Activated B cell treated with CpG ODN at 0.5 μM for 24 hours (primary cell): ENCODE results near the gene KIRREL3. TPM values are rescaled to one million over a fixed set of nuclear protein-coding genes. Genes with fewer than 3 reads are reported as not detected.

Experiments used
- ATAC-seq: fragments of 200-7000 bp; cut with Tn5 transposase; one replicate; pipeline ENCODE4 v1.10.0; 2021; ENCODE audit warnings: low read depth, mild to moderate bottlenecking, moderate library complexity
- CTCF ChIA-PET: fragments of 350-600 bp; sonication (Branson Sonifier 250); formaldehyde crosslinking; loops from one replicate; lab custom pipeline; 2021; ENCODE audit warnings: antibody characterized with exemption; lab: Charles Lee
- POLR2A ChIA-PET: fragments of 350-600 bp; sonication (Branson Sonifier 250); formaldehyde crosslinking; loops from one replicate; lab custom pipeline; 2021; ENCODE audit warnings: antibody characterized with exemption; lab: Charles Lee
- DNase-seq: peaks from one replicate; pipeline ENCODE4 v3.0.0; 2022
- H3K27ac Mint-ChIP-seq: one replicate; pipeline ENCODE4 v1.8.0; 2020; ENCODE audit warnings: mixed read lengths
- H3K27me3 Mint-ChIP-seq: one replicate; pipeline ENCODE4 v1.8.0; 2021; ENCODE audit warnings: mixed read lengths
- H3K36me3 Mint-ChIP-seq: one replicate; pipeline ENCODE4 v1.8.0; 2021; ENCODE audit warnings: low read depth, mixed read lengths
- H3K4me1 Mint-ChIP-seq: one replicate; pipeline ENCODE4 v1.8.0; 2021; ENCODE audit warnings: mixed read lengths
- H3K4me3 Mint-ChIP-seq: one replicate; pipeline ENCODE4 v1.8.0; 2020; ENCODE audit warnings: mild to moderate bottlenecking, mixed read lengths
- H3K9me3 Mint-ChIP-seq: one replicate; pipeline ENCODE4 v1.8.0; 2020; ENCODE audit warnings: mixed read lengths
- CTCF ChIP-seq: fragments of 200-600 bp; IDR thresholded peaks from one replicate; pipeline ENCODE4 v1.8.0; 2022; ENCODE audit warnings: antibody characterized with exemption, mild to moderate bottlenecking
- intact Hi-C: fragments of 100-400 bp; cut with micrococcal nuclease; formaldehyde crosslinking; loops from one replicate; pipeline ENCODE4 v1.15.1; 2024
- total RNA-seq: library from RNA; stranded (reverse); gene quantifications from 2 replicates; pipeline ENCODE4 v1.2.3, GENCODE V29; 2022

Gene KIRREL3
- total RNA-seq, 1 donor from 2014 or later = not detected

- no peak for DNase-seq
Measured at GRCh38 chr11:126426820-126427749, 573.5 kb downstream of the KIRREL3 start.

GRCh38 chr11:126426106-126426505, 574.5 kb downstream of the KIRREL3 start:
- POLR2A ChIA-PET = no interaction called here
- Mint-ChIP-seq H3K4me3 (no peak overlapping the region), H3K27me3 (peaks cover 4% of the 10 kb centered on the region), H3K36me3 (no peaks in the 10 kb centered on the region), H3K4me1 (peaks cover 11% of the 10 kb centered on the region), H3K27ac (no peak overlapping the region), H3K9me3 (peaks cover 2% of the 10 kb centered on the region)
- no peak for DNase-seq
- no peak for TF ChIP-seq CTCF
- CTCF ChIA-PET = no interaction called here
- no peak for ATAC-seq
- intact Hi-C loops = no loop called here

More at GRCh38 chr11:126426820-126427749, 573.5 kb downstream of the KIRREL3 start:
- POLR2A ChIA-PET = no interaction called here
- TF ChIP-seq CTCF = no peak
- Mint-ChIP-seq H3K9me3 (peaks cover 2% of the 10 kb centered on the region), H3K27ac (no peak overlapping the region), H3K4me1 (peaks cover 8% of the 10 kb centered on the region), H3K27me3 (peaks cover 4% of the 10 kb centered on the region), H3K4me3 (no peak overlapping the region), H3K36me3 (no peaks in the 10 kb centered on the region)
- CTCF ChIA-PET = no interaction called here
- intact Hi-C loops = no loop called here
- no peak for ATAC-seq

- no peak for TF ChIP-seq CTCF
- CTCF ChIA-PET = no interaction called here
- intact Hi-C loops = no loop called here
- Mint-ChIP-seq H3K4me3 (no peak overlapping the region), H3K27me3 (peaks cover 4% of the 10 kb centered on the region), H3K9me3 (peaks cover 2% of the 10 kb centered on the region), H3K36me3 (no peaks in the 10 kb centered on the region), H3K27ac (no peak overlapping the region), H3K4me1 (peaks cover 24% of the 10 kb centered on the region)
- POLR2A ChIA-PET = no interaction called here
- ATAC-seq (no peak), DNase-seq (no peak)
Measured at GRCh38 chr11:126424471-126425039, 576.0 kb downstream of the KIRREL3 start.

GRCh38 chr11:126423743-126424142, 576.8 kb downstream of the KIRREL3 start:
- ATAC-seq = no peak
- Mint-ChIP-seq H3K9me3 (peaks cover 2% of the 10 kb centered on the region), H3K4me3 (no peak overlapping the region), H3K27me3 (peaks cover 4% of the 10 kb centered on the region), H3K36me3 (no peaks in the 10 kb centered on the region), H3K4me1 (peaks cover 24% of the 10 kb centered on the region), H3K27ac (no peak overlapping the region)
- intact Hi-C loops = no loop called here
- ChIA-PET POLR2A (no interaction called here), CTCF (no interaction called here)
- TF ChIP-seq CTCF = no peak
- DNase-seq = no peak

- no peak for TF ChIP-seq CTCF
- ChIA-PET POLR2A (no interaction called here), CTCF (no interaction called here)
- H3K4me3 Mint-ChIP-seq = no peak overlapping the region
- DNase-seq (no peak), ATAC-seq (no peak)
- H3K4me1 Mint-ChIP-seq = peaks cover 24% of the 10 kb centered on the region
- intact Hi-C loops = no loop called here
- H3K9me3 Mint-ChIP-seq = peaks cover 2% of the 10 kb centered on the region
- H3K27me3 Mint-ChIP-seq = peaks cover 4% of the 10 kb centered on the region
- no peak overlapping the region for H3K27ac Mint-ChIP-seq
- H3K36me3 Mint-ChIP-seq = no peaks in the 10 kb centered on the region
Measured at GRCh38 chr11:126423154-126423553, 577.4 kb downstream of the KIRREL3 start.
